ENCODE data around the gene LMNTD2.

DNA sequence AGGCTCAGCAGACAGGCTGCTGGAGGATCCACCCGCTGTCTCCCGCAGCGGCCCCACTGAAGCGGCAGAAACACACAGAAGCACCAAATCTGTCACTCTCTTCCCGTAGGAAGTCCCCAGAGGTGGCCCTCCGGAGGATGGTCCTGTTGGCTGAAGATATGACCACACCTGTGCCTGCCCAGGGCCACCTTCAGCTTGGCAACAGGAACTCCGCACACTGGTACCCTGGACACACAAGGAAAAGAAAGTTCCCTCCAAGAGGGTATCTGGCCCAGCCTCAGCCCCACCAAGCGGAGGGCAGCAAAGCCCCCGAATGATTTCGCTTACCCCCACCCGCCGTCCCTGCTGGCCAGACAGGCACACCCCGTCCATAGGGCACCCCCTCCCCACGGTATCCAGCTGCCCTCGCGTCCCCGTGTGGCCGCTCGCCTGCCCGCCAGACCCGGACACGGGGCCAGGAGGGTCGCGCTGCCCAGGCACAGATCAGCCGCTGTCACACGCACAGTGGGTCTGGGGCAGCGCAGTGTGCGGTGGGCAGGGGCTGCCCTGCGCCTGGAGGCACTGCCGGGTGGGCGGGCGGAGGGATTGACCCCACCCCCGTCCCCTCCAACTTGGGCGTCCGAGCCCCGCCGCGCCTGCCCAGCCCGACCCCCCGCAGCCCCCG, 7.2 kb upstream of the LMNTD2 start:
- TF ChIP-seq, protein P1, sequence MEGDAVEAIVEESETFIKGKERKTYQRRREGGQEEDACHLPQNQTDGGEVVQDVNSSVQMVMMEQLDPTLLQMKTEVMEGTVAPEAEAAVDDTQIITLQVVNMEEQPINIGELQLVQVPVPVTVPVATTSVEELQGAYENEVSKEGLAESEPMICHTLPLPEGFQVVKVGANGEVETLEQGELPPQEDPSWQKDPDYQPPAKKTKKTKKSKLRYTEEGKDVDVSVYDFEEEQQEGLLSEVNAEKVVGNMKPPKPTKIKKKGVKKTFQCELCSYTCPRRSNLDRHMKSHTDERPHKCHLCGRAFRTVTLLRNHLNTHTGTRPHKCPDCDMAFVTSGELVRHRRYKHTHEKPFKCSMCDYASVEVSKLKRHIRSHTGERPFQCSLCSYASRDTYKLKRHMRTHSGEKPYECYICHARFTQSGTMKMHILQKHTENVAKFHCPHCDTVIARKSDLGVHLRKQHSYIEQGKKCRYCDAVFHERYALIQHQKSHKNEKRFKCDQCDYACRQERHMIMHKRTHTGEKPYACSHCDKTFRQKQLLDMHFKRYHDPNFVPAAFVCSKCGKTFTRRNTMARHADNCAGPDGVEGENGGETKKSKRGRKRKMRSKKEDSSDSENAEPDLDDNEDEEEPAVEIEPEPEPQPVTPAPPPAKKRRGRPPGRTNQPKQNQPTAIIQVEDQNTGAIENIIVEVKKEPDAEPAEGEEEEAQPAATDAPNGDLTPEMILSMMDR (IDR thresholded peaks at IDR 0.05; ENCODE audit: insufficient read depth, low read length, poor library complexity, severe bottlenecking), result no peak
- TF ChIP-seq EZH2phosphoT487 (conservative IDR thresholded peaks at IDR 0.05; ENCODE audit: low read length), result no peak
